H1 (cell line): ENCODE data around the gene SMIM5. TPM values are rescaled to one million over a fixed set of nuclear protein-coding genes. Genes with fewer than 3 reads are reported as not detected.

Experiments used
- EP300 ChIP-seq, 2 experiments: IDR thresholded peaks; 1 replicate in 1 of 2; 2 replicates in 1 of 2; pipeline ENCODE4 v1.6.1; 2011 to 2012; ENCODE audit warnings: low read depth in 2 of 2, low read length in 2 of 2, mild to moderate bottlenecking in 2 of 2, borderline replicate concordance in 1 of 2, inconsistent platforms in 1 of 2, moderate library complexity in 1 of 2
- HDAC2 ChIP-seq, 2 experiments: fragments of 300-600 bp in 1 of 2; sonication (generic) in 1 of 2; IDR thresholded peaks; 2 replicates each; pipeline ENCODE4 v1.6.1; 2011 to 2012; ENCODE audit warnings: low read depth in 2 of 2, low read length in 2 of 2, mild to moderate bottlenecking in 2 of 2, moderate library complexity in 2 of 2, borderline replicate concordance in 1 of 2, inconsistent platforms in 1 of 2
- PHF8 ChIP-seq: fragments of 200-600 bp; sonication (generic); conservative IDR thresholded peaks from 2 replicates; pipeline ENCODE4 v1.7.1; 2012; ENCODE audit warnings: low read depth, mild to moderate bottlenecking, inconsistent platforms, low read length, moderate library complexity
- SP2 ChIP-seq: IDR thresholded peaks from 2 replicates; pipeline ENCODE4 v1.6.1; 2012; ENCODE audit warnings: mild to moderate bottlenecking, low read length, inconsistent platforms
- polyA plus RNA-seq, 7 experiments: library from polyadenylated mRNA; depleted of rRNA in 3 of 7; stranded (reverse) in 5 of 7; unstranded in 2 of 7; fragments of >200 nt in 5 of 7; fragments of 200-250 nt in 2 of 7; gene quantifications; 1 replicate in 5 of 7; 2 replicates in 1 of 7; 4 replicates in 1 of 7; pipeline versions ENCODE4 v1.2.1 to v1.2.3, GENCODE V29; 2011 to 2013; ENCODE audit warnings: missing spikeins in 2 of 7, mixed read lengths in 2 of 7
- total RNA-seq: library from RNA; stranded (reverse); fragmentation: NEBNext Ultra II Directional; extraction: Animal tissue kit (Norgen Biotek cat#: 25700); gene quantifications from 2 replicates; pipeline ENCODE4 v1.2.1, GENCODE V29; 2021

The SMIM5 gene
- total and polyA plus RNA-seq, 2 of the 8 experiments (the other 6 are each of a cell fraction or from before 2014, with no cell fraction given): not detected

DNA sequence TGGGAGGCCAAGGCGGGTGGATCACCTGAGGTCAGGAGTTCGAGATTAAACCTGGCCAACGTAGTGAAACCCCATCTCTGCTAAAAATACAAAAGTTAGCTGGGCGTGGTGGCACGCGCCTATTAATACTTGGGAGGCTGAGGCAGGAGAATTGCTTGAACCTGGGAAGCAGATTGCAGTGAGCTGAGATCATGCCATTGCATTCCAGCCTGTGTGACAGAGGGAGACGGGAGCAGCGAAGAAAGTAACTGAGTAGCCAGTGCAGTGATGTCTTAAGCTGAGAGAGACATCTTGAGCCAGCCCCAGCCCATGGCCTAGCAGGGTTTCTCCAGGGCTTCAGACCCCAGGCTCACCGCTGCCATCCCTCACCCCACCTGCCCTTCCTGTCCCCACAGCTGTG lies 9.8 kb upstream of the SMIM5 start (continued):
- no peak for TF ChIP-seq SP2
- TF ChIP-seq HDAC2 (IDR thresholded peaks at IDR 0.05; ENCODE audit: borderline replicate concordance in 1 of 2, low read depth in 2 of 2, low read length in 2 of 2): no peak
- no peak for TF ChIP-seq PHF8
- TF ChIP-seq EP300 (IDR thresholded peaks at IDR 0.05; ENCODE audit: borderline replicate concordance in 1 of 2, low read depth in 2 of 2, low read length in 2 of 2): no peak
